HEK293 (cell line): ENCODE data around the gene RGS9.
"Not testable (repeated sequence)": the region's sequence is repeated elsewhere in the genome, so short reads cannot be mapped to it uniquely, and the experiment has no call there.

Experiments used
- CTCF ChIA-PET: fragments of 350-600 bp; formaldehyde crosslinking; extraction: SDS; loops from one replicate; lab custom pipeline; 2021; ENCODE audit warnings: antibody characterized with exemption; lab: Yijun Ruan, JAX
- POLR2A ChIA-PET: fragments of 300-600 bp; formaldehyde crosslinking; extraction: SDS; loops from one replicate; lab custom pipeline; 2020; ENCODE audit warnings: antibody characterized with exemption, inconsistent platforms; lab: Yijun Ruan, JAX
- H3K27ac ChIP-seq: fragments of 200-500 bp; sonication (Bioruptor generic); 2 replicates; pipeline ENCODE4 v1.5.1; 2014; ENCODE audit warnings: low read depth, low read length, control low read depth, inconsistent platforms; ENCODE audit errors: extremely low read depth
- H3K36me3 ChIP-seq, 2 experiments: fragments of 200-500 bp in 1 of 2; sonication (Bioruptor generic) in 1 of 2; 1 replicate in 1 of 2; 2 replicates in 1 of 2; pipeline ENCODE4 v1.5.1; 2014 to 2017; ENCODE audit warnings: inconsistent platforms in 2 of 2, low read length in 2 of 2; ENCODE audit not compliant: control insufficient read depth in 2 of 2, insufficient read depth in 1 of 2
- H3K4me1 ChIP-seq: fragments of 200-500 bp; sonication (Bioruptor generic); 2 replicates; pipeline ENCODE4 v1.5.1; 2014; ENCODE audit warnings: mild to moderate bottlenecking, low read length, inconsistent platforms; ENCODE audit not compliant: control insufficient read depth, insufficient read depth
- H3K4me3 ChIP-seq: 2 replicates; pipeline ENCODE4 v1.5.1; 2011; ENCODE audit warnings: low read depth, mild to moderate bottlenecking, control low read depth, low read length, moderate library complexity
- H3K9me3 ChIP-seq: fragments of 200-500 bp; sonication (Bioruptor generic); 2 replicates; pipeline ENCODE4 v1.5.1; 2014; ENCODE audit warnings: low read depth, low read length, inconsistent platforms; ENCODE audit not compliant: control insufficient read depth, insufficient read depth
- GLI2 ChIP-seq: fragments of 450-650 bp; formaldehyde crosslinking; IDR thresholded peaks from 2 replicates; pipeline ENCODE4; 2017; ENCODE audit warnings: missing biosample characterization, missing genetic modification characterization, low read depth, borderline replicate concordance
- HOXA7 ChIP-seq: sonication (generic); formaldehyde crosslinking; IDR thresholded peaks from 2 replicates; pipeline ENCODE4 v1.8.1; 2022; ENCODE audit warnings: missing genetic modification reagents, borderline replicate concordance
- HOXC10 ChIP-seq: sonication (generic); formaldehyde crosslinking; IDR thresholded peaks from 2 replicates; pipeline ENCODE4 v1.8.1; 2023; ENCODE audit warnings: mild to moderate bottlenecking, missing genetic modification reagents
- SP3 ChIP-seq: fragments of 450-650 bp; formaldehyde crosslinking; IDR thresholded peaks from 2 replicates; pipeline ENCODE4 v1.5.1; 2016; ENCODE audit warnings: missing biosample characterization, missing genetic modification characterization
- ZNF146 ChIP-seq: fragments of 450-650 bp; formaldehyde crosslinking; IDR thresholded peaks from 2 replicates; pipeline ENCODE4 v1.5.1; 2016; ENCODE audit warnings: missing biosample characterization, missing genetic modification characterization
- ZNF223 ChIP-seq: fragments of 450-650 bp; formaldehyde crosslinking; IDR thresholded peaks from 2 replicates; pipeline ENCODE4 v1.5.1; 2016; ENCODE audit warnings: missing biosample characterization, missing genetic modification characterization
- ZNF433 ChIP-seq: fragments of 450-650 bp; formaldehyde crosslinking; IDR thresholded peaks from 2 replicates; pipeline ENCODE4 v1.5.1; 2016; ENCODE audit warnings: missing biosample characterization, missing genetic modification characterization, low read depth
- ZNF521 ChIP-seq: fragments of 450-650 bp; formaldehyde crosslinking; IDR thresholded peaks from 2 replicates; pipeline ENCODE4 v1.5.1; 2017; ENCODE audit warnings: missing biosample characterization, mild to moderate bottlenecking, missing genetic modification characterization
- ZNF560 ChIP-seq: fragments of 450-650 bp; formaldehyde crosslinking; IDR thresholded peaks from 2 replicates; pipeline ENCODE4 v1.5.1; 2017; ENCODE audit warnings: missing biosample characterization, missing genetic modification characterization, borderline replicate concordance
- ZNF624 ChIP-seq: fragments of 450-650 bp; formaldehyde crosslinking; IDR thresholded peaks from 2 replicates; pipeline ENCODE4 v1.5.1; 2017; ENCODE audit warnings: missing biosample characterization, missing genetic modification characterization
- ZNF791 ChIP-seq: fragments of 450-650 bp; formaldehyde crosslinking; IDR thresholded peaks from 2 replicates; pipeline ENCODE4 v1.5.1; 2016; ENCODE audit warnings: missing biosample characterization, missing genetic modification characterization
- TF ChIP-seq, protein P1 (sequence below): fragments of 450-650 bp; formaldehyde crosslinking; IDR thresholded peaks from 2 replicates; pipeline ENCODE4 v1.5.1; 2016; ENCODE audit warnings: missing biosample characterization, missing genetic modification characterization
- TF ChIP-seq, protein P2 (sequence below): fragments of 450-650 bp; formaldehyde crosslinking; IDR thresholded peaks from 2 replicates; pipeline ENCODE4 v1.5.1; 2016; ENCODE audit warnings: missing biosample characterization, missing genetic modification characterization

The RGS9 gene

DNA sequence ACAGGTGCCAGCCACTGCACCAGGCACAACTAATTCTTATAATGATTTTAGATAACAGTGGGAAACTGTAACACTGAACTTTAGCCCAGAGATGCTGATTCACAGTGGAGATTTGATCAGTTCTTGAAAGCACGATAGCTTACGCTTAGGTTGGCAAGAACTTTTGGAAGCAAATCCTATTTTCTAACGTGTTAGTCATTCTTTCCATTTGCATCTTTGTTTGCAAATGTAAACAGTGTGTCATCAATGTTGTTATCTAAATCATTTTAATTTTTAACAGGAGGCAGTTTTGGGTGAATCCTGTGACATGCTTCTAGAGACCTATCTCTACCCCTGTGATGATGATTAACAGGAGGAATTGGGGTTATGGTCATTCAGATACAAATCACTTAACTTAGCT is 44.9 kb upstream of the RGS9 start (continued):
- TF ChIP-seq ZNF433 (tag by site-specific recombination) (no peak), SP3 (tag by site-specific recombination) (no peak)
- TF ChIP-seq, protein P1, sequence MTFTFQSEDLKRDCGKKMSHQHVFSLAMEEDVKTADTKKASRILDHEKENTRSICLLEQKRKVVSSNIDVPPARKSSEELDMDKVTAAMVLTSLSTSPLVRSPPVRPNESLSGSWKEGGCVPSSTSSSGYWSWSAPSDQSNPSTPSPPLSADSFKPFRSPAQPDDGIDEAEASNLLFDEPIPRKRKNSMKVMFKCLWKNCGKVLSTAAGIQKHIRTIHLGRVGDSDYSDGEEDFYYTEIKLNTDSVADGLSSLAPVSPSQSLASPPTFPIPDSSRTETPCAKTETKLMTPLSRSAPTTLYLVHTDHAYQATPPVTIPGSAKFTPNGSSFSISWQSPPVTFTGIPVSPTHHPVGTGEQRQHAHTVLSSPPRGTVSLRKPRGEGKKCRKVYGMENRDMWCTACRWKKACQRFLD (tag by site-specific recombination): no peak

DNA sequence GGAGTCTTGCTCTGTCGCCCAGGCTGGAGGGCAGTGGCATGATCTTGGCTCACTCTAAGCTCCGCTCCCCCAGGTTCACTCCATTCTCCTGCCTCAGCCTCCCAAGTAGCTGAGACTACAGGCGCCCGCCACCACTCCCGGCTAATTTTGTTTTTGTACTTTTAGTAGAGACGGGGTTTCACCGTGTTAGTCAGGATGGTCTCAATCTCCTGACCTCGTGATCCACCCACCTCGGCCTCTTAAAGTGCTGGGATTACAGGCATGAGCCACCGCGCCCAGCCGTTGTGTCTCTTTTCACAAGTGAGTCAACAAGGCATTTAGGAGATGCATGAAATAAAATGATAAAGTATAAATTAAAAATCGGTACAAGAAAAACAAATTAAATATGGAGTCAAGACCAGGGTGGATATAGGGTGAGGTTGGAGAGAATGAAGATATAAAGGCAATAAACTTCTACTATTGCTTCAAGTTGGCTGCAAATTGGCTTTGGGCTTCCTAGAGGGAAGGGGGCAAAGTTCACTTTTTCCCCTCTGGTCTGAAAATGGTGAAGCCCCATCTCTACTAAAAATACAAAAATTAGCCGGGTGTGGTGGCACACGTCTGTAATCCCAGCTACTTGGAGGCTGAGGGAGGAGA is 44.3 kb upstream of the RGS9 start:
- ChIA-PET POLR2A (interaction anchor here (0.7 kb wide), 1 partner anchor 10 kb away, joined by 3 read pairs; no protein-coding TSS in a partner anchor), CTCF (interaction anchor here (0.6 to 1.6 kb wide), 3 partner anchors 8 to 77 kb away, joined by 3 to 5 read pairs (median 5); no protein-coding TSS in a partner anchor)
- not testable (repeated sequence) for H3K36me3 ChIP-seq, H3K4me3 ChIP-seq, H3K4me1 ChIP-seq, H3K9me3 ChIP-seq, H3K27ac ChIP-seq

DNA sequence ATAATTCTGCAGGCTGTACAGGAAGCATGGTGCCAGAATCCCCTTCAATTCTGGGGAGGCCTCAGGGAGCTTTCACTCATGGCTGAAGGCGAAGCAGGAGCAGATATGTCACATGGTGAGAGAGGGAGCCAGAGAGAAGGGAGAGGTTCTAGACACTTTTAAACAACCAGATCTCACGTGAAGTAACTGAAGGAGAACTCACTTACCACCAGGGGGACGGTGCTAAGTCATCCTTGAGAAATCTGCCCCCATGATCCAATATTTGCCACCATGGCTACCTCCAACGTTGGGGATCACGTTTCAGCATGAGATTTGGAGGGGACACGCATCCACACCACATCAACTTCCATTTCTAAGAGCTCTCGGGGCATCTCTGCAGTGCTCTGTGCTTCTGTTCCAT is 43.2 kb upstream of the RGS9 start:
- Histone ChIP-seq H3K9me3 (no peaks in the 10 kb centered on the region), H3K27ac (no peak overlapping the region), H3K4me1 (no peaks in the 10 kb centered on the region), H3K4me3 (no peak overlapping the region)
- CTCF ChIA-PET: interaction anchor here (1.7 kb wide), 1 partner anchor 43 kb away, joined by 3 read pairs; the partner anchor contains the start of gene RGS9
- TF ChIP-seq HOXC10 (CRISPR knock-in tag): no peak
- TF ChIP-seq, all 188 proteins: peak for 0
- POLR2A ChIA-PET: no interaction called here
- H3K36me3 ChIP-seq: no peaks in the 10 kb centered on the region

DNA sequence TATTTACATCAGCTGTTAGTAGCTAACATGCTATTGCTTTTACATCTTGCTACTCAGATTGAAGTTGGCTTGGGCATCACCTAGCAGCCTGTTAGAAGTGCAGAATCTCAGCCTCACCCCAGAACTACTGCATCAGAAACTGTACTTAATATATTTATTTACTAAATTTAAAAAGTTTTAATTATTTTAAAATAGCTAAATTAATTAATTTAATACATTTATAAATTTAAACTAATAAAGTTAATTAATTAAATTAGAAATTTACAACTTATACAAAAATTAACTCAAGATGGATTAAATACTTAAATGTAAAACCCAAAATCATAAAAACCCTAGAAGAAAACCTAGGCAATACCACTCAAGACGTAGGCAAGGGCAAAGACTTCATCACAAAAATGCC is 41.7 kb upstream of the RGS9 start:
- Histone ChIP-seq H3K27ac (no peak overlapping the region), H3K9me3 (no peaks in the 10 kb centered on the region), H3K4me3 (no peak overlapping the region), H3K36me3 (no peaks in the 10 kb centered on the region), H3K4me1 (no peaks in the 10 kb centered on the region)
- TF ChIP-seq ZNF624 (tag by site-specific recombination) (no peak), HOXA7 (no peak), ZNF791 (tag by site-specific recombination) (no peak), GLI2 (tag by site-specific recombination) (no peak), ZNF521 (tag by site-specific recombination) (no peak), ZNF223 (tag by site-specific recombination) (no peak), ZNF560 (no peak)
- TF ChIP-seq, protein P2, sequence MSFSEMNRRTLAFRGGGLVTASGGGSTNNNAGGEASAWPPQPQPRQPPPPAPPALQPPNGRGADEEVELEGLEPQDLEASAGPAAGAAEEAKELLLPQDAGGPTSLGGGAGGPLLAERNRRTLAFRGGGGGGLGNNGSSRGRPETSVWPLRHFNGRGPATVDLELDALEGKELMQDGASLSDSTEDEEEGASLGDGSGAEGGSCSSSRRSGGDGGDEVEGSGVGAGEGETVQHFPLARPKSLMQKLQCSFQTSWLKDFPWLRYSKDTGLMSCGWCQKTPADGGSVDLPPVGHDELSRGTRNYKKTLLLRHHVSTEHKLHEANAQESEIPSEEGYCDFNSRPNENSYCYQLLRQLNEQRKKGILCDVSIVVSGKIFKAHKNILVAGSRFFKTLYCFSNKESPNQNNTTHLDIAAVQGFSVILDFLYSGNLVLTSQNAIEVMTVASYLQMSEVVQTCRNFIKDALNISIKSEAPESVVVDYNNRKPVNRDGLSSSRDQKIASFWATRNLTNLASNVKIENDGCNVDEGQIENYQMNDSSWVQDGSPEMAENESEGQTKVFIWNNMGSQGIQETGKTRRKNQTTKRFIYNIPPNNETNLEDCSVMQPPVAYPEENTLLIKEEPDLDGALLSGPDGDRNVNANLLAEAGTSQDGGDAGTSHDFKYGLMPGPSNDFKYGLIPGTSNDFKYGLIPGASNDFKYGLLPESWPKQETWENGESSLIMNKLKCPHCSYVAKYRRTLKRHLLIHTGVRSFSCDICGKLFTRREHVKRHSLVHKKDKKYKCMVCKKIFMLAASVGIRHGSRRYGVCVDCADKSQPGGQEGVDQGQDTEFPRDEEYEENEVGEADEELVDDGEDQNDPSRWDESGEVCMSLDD (tag by site-specific recombination): no peak
- ChIA-PET POLR2A (interaction anchor here (0.6 kb wide), 1 partner anchor 1252 kb away, joined by 3 read pairs; no protein-coding TSS in a partner anchor), CTCF (interaction anchor here (0.6 to 1.7 kb wide), 7 partner anchors 9 to 490 kb away, joined by 3 to 5 read pairs (median 4); partner anchors contain the start of gene RGS9)

DNA sequence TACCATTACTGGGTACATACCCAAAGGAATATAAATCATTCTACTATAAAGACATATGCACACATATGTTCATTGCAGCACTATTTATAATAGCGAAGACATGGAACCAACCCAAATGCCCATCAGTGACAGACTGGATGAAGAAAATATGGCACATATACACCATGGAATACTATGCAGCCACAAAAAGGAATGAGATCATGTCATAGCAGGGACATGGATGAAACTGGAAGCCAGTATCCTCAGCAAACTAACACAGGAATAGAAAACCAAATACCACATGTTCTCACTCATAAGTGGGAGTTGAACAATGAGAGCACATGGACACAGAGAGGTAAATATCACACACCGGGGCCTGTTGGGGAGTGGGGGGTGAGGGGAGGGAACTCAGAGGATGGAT is 40.8 kb upstream of the RGS9 start:
- ChIA-PET POLR2A (interaction anchor here (0.7 kb wide), 1 partner anchor 45 kb away, joined by 4 read pairs; no protein-coding TSS in a partner anchor), CTCF (interaction anchor here (0.8 to 1.2 kb wide), 4 partner anchors 102 to 491 kb away, joined by 3 to 4 read pairs (median 4); no protein-coding TSS in a partner anchor)
- TF ChIP-seq ZNF146 (tag by site-specific recombination): peak; percentile 86
- not testable (repeated sequence) for H3K36me3 ChIP-seq, H3K27ac ChIP-seq, H3K9me3 ChIP-seq, H3K4me3 ChIP-seq, H3K4me1 ChIP-seq
